Keratinocyte (primary cell): Measurements from ENCODE around the gene CTRB2.

ENCODE experiments used
- CTCF ChIP-seq, 3 experiments: IDR thresholded peaks in 1 of 3; conservative IDR thresholded peaks in 1 of 3; optimal IDR thresholded peaks in 1 of 3; 2 replicates in 2 of 3; 3 replicates in 1 of 3; pipeline versions ENCODE3 to v1.5.1; 2011; ENCODE audit warnings: low read length in 3 of 3, mild to moderate bottlenecking in 3 of 3, moderate library complexity in 2 of 3, control low read depth in 1 of 3, inconsistent platforms in 1 of 3; ENCODE audit not compliant: insufficient read depth in 2 of 3; ENCODE audit errors: extremely low read depth in 1 of 3
- EZH2 ChIP-seq: IDR thresholded peaks from one replicate; pipeline ENCODE4 v1.6.1; 2012; ENCODE audit warnings: inconsistent platforms, mild to moderate bottlenecking, low read length, moderate library complexity

- TF ChIP-seq CTCF (optimal IDR thresholded peaks at IDR 0.05 in 1 of 3, IDR thresholded peaks at IDR 0.05 in 1 of 3, conservative IDR thresholded peaks at IDR 0.05 in 1 of 3; ENCODE audit: extremely low read depth in 1 of 3, insufficient read depth in 2 of 3, low read length in 3 of 3) (no peak), EZH2 (no peak)
Measured at GRCh38 chr16:75248536-75249380, 41.8 kb upstream of the CTRB2 start.
